Mononuclear cell (primary cell): ENCODE measurements around the gene UBE2K. TPM values are rescaled to one million over a fixed set of nuclear protein-coding genes. Genes with fewer than 3 reads are reported as not detected.
"Not testable (repeated sequence)": the region's sequence is repeated elsewhere in the genome, so short reads cannot be mapped to it uniquely, and the experiment has no call there.

Source experiments
- H3K27me3 ChIP-seq: 2 replicates; pipeline ENCODE4 v1.6.0; 2011; ENCODE audit warnings: low read length, control low read depth; ENCODE audit not compliant: insufficient read depth
- H3K4me1 ChIP-seq: 2 replicates; pipeline ENCODE4 v1.5.1; 2011; ENCODE audit warnings: mild to moderate bottlenecking, low read length, control low read depth; ENCODE audit not compliant: insufficient read depth
- H3K4me3 ChIP-seq: 2 replicates; pipeline ENCODE4 v1.5.1; 2011; ENCODE audit warnings: mild to moderate bottlenecking, low read length, moderate library complexity
- H3K9me3 ChIP-seq: 2 replicates; pipeline ENCODE4 v1.5.1; 2011; ENCODE audit warnings: low read depth, mild to moderate bottlenecking, control low read depth, low read length
- total RNA-seq: library from RNA; depleted of rRNA; stranded (reverse); fragments of >200 nt; gene quantifications from one replicate; pipeline ENCODE4 v1.2.3, GENCODE V29; 2012

UBE2K gene
- total RNA-seq, 1 donor: 17.1 TPM

DNA sequence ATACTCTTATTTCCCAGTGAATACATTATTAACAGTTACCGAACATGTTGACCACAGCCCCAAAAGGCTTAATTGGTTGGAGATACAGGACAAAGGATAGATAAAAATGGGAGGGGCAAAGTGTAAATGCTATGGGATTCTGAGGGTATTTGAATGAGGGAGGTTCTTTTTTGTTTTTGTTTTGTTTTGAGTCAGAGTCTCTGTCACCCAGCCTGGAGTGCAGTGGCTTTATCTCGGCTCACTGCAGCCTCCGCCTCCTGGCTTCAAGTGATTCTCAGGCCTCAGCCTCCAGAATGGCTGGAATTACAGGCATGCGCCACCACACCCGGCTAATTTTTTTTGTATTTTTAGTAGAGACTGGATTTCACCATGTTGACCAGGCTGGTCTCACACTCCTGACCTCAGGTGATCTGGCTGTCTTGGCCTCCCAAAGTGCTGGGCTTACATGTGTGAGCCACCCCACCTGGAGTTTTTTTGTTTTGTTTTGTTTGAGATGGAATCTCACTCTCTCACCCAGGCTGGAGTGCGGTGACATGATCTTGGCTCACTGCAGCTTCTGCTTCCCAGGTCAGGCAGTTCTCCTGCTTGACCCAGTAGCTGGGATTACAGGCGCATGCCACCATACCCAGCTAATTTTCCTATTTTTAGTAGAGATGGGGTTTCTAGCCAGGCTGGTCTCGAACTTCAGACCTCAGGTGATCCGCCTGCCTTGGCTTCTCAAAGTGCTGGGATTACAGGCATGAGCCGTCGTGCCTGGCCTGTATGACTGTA is 9.0 kb downstream of the UBE2K start:
- Histone ChIP-seq H3K4me3 (no peak overlapping the region), H3K9me3 (no peaks in the 10 kb centered on the region), H3K27me3 (no peaks in the 10 kb centered on the region), H3K4me1 (peaks cover 15% of the 10 kb centered on the region)

DNA sequence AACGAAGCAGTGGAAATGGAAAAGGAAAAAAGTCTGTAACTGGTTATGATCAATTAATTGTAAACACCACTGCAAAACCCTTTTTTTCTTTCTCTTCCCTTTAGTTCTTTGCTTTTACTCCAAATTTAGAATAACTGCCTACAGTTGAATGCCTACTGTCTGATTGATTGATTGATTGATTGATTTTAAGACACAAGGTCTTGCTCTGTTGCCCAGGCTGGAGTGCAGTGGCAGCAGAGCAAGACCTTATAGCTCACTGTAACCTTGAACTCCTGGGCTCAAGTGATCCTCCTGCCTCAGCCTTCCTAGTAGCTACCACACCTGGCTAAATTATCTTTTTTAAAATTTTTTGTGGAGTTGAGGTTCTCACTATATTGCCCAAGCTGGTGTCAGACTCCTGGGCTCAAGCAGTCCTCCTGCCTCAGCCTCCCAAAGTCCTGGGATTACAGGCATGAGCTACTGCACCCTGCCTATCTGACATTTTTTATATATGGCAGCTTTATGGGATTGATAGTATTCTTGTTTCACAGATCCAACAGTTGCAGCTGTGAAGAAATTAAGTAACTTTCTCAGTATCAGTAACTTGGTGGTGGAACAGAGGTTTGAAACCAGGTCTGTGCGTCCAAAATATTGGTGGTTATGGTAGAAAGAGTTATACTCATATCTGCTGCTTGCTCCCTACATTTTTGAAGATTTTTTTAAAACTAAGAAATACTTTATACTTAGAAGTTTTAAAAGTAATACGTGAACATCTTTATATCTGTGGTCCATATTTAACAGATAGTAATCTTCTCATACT is 12.4 kb downstream of the UBE2K start:
- Histone ChIP-seq H3K27me3 (no peaks in the 10 kb centered on the region), H3K4me3 (no peak overlapping the region), H3K4me1 (peaks cover 48% of the 10 kb centered on the region), H3K9me3 (no peaks in the 10 kb centered on the region)

DNA sequence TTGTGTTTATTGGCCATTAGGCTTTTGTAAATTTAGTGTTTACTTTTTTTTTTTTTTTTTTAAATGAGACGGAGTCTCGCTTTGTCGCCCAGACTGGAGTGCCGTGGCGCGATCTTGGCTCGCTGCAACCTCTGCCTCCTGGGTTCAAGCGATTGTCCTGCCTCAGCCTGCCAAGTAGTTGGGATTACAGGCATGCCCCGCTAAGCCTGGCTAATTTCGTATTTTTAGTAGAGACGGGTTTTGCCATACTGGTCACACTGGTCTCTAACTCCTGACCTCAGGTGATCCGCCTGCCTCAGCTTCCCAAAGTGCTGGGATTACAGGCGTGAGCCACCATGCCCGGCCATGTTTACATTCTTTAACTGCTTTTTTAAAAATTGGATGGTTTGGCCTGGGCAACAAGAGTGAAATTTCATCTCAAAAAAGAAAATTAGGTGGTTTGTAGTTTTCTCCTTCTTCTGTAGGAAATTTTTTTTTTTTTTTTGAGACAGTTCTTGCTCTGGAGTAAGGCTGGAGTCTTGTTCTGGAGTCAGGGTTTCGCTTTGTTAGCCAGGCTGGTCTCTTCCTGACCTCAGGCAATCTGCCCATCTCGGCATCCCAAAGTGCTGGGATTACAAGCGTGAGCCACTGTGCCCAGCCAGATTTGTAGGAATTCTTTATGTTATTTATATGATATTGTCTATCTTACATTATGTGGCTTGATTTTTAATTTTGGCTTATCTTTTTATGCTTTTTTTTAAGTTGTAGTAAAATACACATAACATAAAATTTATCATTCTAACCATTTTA is 15.1 kb downstream of the UBE2K start:
- H3K4me1 ChIP-seq: peaks cover 51% of the 10 kb centered on the region
- no peaks in the 10 kb centered on the region for H3K27me3 ChIP-seq
- no peaks in the 10 kb centered on the region for H3K9me3 ChIP-seq
- H3K4me3 ChIP-seq: no peak overlapping the region

DNA sequence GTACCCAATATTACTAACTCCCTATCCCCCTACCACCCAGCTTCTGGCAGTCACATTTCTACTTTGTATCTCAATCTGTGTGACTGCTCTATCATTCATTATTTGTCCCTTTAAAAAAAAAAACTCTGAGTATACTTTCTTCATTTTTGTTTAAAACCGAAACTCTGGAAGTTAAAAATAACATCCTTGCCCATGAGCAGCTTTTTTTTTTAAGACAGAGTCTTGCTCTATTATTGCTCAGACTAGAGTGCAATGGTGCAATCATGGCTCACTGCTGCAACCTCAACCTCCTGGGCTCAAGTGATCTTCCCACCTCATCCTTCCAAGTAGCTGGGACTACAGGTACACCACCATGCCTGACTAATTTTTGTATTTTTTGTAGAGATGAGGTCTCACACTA is 15.8 kb downstream of the UBE2K start:
- H3K4me3 ChIP-seq: no peak overlapping the region
- H3K4me1 ChIP-seq: peaks cover 57% of the 10 kb centered on the region
- H3K27me3 ChIP-seq: no peaks in the 10 kb centered on the region
- H3K9me3 ChIP-seq: no peaks in the 10 kb centered on the region

DNA sequence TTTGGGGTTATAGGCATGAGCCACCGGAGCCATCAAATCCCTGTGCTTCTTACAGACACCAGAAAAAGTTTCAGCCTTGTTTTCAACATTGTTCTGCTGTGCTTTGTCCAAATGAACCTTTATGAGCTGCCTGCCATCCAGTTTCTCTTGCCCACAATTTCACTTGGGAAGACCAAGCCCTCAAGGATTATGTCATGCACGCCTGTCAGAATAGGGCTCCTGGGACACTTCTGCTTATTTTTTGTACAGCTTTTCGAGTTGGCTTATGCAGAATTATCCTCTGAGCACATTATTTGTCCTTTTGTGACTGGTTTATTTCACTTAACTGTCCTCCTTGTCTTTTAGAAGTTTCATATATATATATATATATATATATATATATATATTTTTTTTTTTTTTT is 16.2 kb downstream of the UBE2K start:
- Histone ChIP-seq H3K4me1 (peaks cover 60% of the 10 kb centered on the region), H3K4me3 (no peak overlapping the region)

DNA sequence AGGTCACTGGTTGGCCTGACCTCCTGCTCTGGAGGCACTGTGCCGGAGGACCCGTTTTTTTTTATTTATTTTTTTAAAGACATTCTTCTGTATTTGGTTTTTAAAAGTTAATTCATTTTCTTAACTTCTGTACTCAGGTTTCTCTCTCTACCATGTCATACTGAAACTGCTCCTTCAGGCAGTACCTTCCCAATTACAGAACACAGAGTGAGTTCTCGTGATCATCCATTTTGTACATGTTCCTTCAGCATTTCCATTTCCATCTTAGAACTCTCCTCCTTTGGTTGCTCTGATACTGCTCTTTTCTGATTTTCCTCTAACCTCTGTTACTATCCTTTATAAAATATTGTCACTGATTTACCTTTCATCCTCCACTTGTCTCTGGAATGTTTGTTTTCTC is 17.9 kb downstream of the UBE2K start:
- H3K4me3 ChIP-seq: no peak overlapping the region
- no peaks in the 10 kb centered on the region for H3K27me3 ChIP-seq
- H3K4me1 ChIP-seq: peaks cover 59% of the 10 kb centered on the region
- H3K9me3 ChIP-seq: no peaks in the 10 kb centered on the region

More for the DNA sequence above, 16.2 kb downstream of the UBE2K start:
- Histone ChIP-seq H3K9me3 (no peaks in the 10 kb centered on the region), H3K27me3 (no peaks in the 10 kb centered on the region)

DNA sequence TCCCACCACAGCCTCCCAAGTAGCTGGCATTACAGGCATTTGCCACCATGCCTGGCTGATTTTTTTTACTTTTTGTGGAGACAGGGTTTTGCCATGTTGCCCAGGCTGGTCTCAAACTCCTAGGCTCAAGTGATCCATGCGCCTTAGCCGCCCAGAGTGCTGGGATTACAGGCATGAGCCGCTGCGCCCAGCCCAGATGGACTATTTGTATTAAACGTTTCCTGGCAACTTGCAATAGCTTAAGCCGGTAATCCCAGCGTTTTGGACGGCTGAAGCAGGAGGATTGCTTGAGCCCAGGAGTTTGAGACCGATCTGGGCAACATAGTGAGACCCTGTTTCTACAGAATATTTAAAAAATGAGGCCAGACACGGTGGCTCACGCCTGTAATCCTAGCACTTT is 18.4 kb downstream of the UBE2K start:
- Histone ChIP-seq H3K4me3 (no peak overlapping the region), H3K4me1 (peaks cover 57% of the 10 kb centered on the region)

DNA sequence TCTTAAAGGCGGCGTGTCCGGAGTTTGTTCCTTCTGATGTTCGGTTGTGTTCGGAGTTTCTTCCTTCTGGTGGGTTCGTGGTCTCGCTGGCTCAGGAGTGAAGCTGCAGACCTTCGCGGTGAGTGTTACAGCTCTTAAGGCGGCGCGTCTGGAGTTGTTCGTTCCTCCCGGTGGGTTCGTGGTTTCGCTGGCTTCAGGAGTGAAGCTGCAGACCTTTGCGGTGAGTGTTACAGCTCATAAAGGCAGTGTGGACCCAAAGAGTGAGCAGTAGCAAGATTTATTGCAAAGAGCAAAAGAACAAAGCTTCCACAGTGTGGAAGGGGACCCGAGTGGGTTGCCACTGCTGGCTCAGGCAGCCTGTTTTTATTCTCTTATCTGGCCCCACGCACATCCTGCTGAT is 19.8 kb downstream of the UBE2K start:
- H3K9me3 ChIP-seq, H3K27me3 ChIP-seq, H3K4me3 ChIP-seq: not testable (repeated sequence)
- H3K4me1 ChIP-seq: peaks cover 44% of the 10 kb centered on the region

More for the DNA sequence above, 18.4 kb downstream of the UBE2K start:
- Histone ChIP-seq H3K27me3 (no peaks in the 10 kb centered on the region), H3K9me3 (no peaks in the 10 kb centered on the region)

DNA sequence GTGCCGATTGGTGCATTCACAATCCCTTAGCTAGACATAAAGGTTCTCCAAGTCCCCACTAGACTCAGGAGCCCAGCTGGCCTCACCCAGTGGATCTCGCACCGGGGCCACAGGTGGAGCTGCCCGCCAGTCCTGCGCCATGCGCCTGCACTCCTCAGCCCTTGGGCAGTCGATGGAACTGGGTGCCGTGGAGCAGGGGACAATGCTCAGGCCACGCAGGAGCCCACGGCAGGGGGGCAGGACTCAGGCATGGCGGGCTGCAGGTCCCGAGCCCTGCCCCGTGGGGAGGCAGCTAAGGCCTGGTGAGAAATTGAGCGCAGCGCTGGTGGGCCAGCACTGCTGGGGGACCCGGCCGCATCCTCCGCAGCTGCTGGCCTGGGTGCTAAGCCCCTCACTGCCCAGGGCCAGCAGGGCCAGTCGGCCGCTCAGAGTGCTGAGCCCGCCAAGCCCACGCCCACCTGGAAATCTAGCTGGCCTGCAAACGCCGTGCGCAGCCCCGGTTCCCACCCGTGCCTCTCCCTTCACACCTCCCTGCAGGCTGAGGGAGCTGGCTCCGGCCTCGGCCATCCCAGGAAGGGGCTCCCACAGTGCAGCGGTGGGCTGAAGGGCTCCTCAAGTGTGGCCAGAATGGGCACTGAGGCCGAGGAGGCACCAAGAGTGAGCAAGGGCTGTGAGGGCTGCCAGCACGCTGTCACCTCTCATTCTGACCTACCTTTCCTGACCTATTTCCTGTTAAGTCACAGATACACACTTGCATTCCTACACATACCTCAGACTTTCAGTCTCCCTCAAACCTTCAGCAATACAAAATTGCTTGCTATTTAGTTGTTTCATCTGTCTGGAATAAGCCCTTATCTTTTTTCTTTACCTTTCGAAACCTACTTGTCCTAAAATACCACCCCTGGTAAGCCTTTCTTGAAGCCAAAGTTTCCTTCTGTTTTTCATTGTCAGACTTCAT is 20.7 kb downstream of the UBE2K start:
- H3K27me3 ChIP-seq: no peaks in the 10 kb centered on the region
- no peak overlapping the region for H3K4me3 ChIP-seq
- H3K9me3 ChIP-seq: no peaks in the 10 kb centered on the region
- H3K4me1 ChIP-seq: peaks cover 35% of the 10 kb centered on the region

DNA sequence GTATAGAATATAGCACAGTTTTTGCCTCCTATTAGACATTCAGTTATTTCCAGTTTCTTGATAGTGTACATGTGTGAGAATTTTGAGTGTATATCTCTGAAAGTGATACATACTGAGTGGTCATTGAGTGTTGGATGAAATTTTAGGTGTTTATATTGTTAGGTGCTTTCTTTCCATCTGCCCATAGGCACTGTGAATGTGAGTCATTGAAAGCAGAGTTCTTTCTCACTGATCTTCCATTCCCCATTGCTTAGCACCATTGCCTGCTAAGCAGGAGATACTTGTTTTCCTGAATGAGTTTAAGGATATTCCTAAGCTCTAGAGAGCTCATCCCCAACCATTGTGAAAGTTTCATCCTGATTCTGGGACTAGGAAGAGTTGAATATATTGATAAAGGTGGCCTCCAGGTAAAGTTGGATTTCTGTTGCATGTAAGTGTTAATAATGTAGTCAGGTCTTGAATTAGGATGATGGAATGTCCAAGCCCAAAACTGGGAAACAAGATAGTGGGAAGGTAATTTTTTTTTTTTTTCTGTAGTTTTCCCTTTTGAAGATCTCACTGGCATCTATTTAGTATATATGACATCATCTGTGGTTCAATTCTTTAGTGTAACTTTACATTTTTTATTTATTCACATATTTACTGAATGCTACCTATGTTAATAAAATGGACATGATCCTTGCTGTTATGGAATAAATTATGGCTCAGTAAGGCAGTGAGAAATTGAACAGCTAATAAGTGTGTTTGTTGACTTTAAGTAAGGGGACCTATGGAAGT is 22.1 kb downstream of the UBE2K start:
- no peak overlapping the region for H3K4me3 ChIP-seq
- H3K27me3 ChIP-seq: no peaks in the 10 kb centered on the region
- no peaks in the 10 kb centered on the region for H3K9me3 ChIP-seq
- H3K4me1 ChIP-seq: peaks cover 32% of the 10 kb centered on the region

DNA sequence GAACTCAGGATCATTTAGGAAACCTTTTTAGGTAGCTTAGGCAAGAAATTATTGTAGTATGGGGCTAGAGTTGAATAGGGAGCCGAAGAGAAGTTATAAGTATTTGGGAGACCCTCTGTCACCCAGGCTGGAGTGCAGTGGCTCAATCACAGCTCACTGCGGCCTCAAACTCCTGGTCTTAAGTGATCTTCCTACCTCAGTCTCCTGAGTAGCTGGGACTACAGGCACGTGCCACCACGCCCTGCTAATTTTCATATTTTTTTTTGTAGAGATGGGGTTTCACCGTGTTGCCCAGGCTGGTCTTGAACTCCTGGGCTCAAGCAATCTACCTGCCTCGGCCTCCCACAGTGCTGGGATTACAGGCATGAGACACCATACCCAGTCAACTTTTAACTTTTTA is 23.3 kb downstream of the UBE2K start:
- not testable (repeated sequence) for H3K9me3 ChIP-seq, H3K27me3 ChIP-seq, H3K4me3 ChIP-seq
- H3K4me1 ChIP-seq: peaks cover 38% of the 10 kb centered on the region

DNA sequence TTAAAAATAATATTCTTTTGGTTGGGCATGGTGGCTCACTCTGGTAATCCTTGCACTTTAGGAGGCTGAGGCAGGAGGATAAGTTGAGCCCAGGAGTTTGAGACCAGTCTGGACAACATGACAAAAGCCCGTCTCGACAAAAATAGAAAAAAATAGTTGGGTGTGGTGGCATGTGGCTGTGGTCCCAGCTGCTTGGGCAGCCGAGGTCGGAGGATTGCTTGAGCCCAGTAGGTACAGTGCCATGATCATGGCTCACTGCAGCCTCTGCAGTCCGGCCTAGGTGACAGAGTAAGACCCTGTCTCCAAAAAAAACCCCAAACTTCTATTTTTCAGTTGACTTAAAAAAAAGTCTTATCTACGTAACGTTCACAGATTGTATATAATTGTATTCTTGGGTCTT is 23.9 kb downstream of the UBE2K start:
- no peak overlapping the region for H3K4me3 ChIP-seq
- peaks cover 38% of the 10 kb centered on the region for H3K4me1 ChIP-seq
- H3K27me3 ChIP-seq: no peaks in the 10 kb centered on the region
- H3K9me3 ChIP-seq: no peaks in the 10 kb centered on the region

DNA sequence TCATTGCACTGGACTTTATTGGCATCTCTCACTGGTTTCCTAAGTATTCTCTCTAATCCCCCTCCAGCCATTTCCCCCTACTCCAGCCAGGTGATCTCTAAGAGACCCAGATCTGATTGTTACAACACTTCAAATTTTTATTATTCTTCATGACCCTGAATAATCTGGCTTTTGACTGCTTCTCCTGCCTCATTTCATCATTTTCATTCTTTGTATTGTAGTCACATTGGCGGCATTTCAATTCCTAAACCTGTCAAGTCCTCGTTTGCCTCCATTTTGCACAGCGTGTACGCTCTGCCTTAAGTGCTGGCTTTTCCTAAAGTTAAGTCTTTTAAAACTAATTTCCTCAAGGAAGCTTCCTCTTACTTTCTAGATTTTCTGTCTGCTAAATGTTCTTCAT is 31.6 kb downstream of the UBE2K start:
- Histone ChIP-seq H3K9me3 (no peaks in the 10 kb centered on the region), H3K4me3 (no peak overlapping the region), H3K4me1 (peaks cover 13% of the 10 kb centered on the region), H3K27me3 (no peaks in the 10 kb centered on the region)

DNA sequence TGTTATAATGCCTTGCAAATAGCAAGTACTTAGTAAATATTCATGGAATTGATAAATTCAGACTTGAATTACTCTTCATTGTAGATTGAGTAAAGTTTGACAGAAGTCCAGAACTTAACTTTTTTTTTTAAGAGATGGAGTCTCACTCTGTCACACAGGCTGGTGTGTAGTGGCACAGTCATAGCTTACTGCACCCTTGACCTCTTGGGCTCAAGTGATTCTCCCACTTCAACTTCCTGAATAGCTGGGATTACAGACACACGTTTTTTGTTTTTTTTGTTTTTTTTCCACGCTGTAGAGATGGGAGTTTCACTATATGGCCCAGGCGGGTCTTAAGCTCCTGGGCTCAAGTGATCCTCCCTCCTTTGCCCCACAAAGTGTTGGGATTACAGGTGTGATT is 32.1 kb downstream of the UBE2K start:
- peaks cover 9% of the 10 kb centered on the region for H3K4me1 ChIP-seq
- H3K27me3 ChIP-seq: no peaks in the 10 kb centered on the region
- no peak overlapping the region for H3K4me3 ChIP-seq
- H3K9me3 ChIP-seq: no peaks in the 10 kb centered on the region
